Measurements from ENCODE around the gene CHL1.
A peak's percentile ranks its signal among the peaks of the same experiment; 100 is the strongest.

Gene CHL1

DNA sequence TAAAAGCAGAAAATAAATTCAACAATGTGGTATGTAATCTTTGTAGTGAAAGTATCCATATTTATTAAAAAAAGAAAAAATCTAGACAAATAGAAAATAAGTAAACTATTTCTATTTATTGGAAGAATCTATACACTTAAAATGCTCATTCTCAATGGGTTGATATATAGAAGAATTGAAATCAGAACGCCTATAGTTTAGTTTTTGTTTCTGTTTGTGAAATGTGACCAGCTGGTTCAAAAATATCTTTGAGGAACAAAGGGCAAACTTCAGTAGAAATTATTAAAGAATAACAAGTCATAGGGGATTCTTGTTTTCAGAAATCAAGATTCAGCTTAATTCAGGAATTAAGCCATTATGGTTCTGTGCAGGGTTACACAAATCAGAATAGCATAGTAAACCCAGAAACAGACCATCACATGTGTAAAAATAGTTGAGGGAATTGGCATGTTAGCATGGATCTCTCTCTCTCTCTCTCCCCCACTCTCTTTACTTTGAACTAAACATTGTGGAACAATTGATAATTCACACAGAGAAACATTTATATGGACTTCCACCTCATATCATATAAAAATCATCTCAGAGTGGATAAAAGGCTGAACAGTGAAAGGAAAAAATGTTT, 134.0 kb downstream of the CHL1 start:
- Mint-ChIP-seq H3K27ac (peak overlapping the region; percentile 6), H3K36me3 (no peaks in the 10 kb centered on the region), H3K27me3 (no peaks in the 10 kb centered on the region), H3K9me3 (no peaks in the 10 kb centered on the region), H3K4me3 (peak overlapping the region; percentile 27), H3K4me1 (peaks cover 13% of the 10 kb centered on the region)
- no peak for ATAC-seq

DNA sequence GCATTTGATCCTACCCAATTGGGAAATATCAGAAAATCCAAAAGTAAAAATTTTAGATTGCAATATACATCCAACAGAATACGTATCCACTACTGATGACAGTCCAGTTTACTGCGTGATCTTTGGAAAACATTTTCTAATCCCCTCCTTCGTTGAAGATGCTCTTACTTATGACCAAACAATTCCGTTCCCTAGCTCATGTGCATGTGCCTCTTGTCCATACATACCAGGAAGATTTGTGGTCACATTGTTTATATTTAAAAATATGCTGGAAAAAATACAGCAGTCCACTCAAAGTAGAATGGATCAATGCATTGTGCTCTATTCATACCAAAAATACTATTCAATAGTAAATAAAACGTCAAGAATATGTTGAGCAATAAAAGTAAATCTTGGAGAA, 135.3 kb downstream of the CHL1 start:
- ATAC-seq = no peak
- Mint-ChIP-seq H3K27ac (no peak overlapping the region), H3K36me3 (no peaks in the 10 kb centered on the region), H3K4me1 (peaks cover 13% of the 10 kb centered on the region), H3K9me3 (no peaks in the 10 kb centered on the region), H3K27me3 (no peaks in the 10 kb centered on the region), H3K4me3 (no peak overlapping the region)

DNA sequence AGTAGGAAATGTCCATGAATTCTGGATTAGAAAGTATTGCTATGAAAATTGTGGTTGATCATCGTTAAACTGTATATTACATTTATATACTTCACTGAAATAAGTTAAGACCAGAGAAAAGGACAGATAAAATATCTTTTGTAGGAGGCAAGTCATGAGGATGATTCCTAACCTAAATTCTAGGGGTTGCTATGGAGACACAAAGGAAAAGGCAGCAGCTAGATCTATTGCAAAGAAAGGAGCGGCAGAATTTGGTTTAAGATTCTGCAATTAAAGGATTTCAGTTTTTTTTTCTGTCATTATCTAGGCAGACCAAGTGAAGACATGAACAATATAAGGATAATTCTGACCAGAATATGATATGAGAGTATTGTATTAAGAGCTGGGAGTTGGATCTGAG, 136.1 kb downstream of the CHL1 start:
- no peaks in the 10 kb centered on the region for H3K9me3 Mint-ChIP-seq
- ATAC-seq = no peak
- no peaks in the 10 kb centered on the region for H3K27me3 Mint-ChIP-seq
- H3K27ac Mint-ChIP-seq = no peak overlapping the region
- peaks cover 13% of the 10 kb centered on the region for H3K4me1 Mint-ChIP-seq
- H3K4me3 Mint-ChIP-seq = no peak overlapping the region
- H3K36me3 Mint-ChIP-seq = no peaks in the 10 kb centered on the region

DNA sequence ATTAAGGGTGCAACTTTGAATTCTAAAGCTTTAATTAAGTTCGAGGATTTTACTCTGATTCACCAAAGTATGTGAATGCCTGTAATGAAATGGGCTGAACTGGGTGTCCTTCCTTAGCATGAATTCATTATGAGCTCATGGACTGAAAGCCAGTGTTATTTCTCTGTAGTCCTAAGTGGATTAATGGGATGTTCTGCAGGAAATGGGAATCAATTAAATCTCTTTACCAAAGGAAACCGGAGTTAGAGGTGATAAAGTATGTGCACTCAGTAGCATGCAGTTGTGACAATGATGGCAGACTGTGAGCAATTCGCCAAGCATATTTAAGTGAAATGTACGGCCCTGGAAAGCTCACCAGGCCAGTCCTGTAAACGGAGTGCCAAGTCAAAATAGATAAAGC, 138.7 kb downstream of the CHL1 start:
- Mint-ChIP-seq H3K27ac (no peak overlapping the region), H3K9me3 (no peaks in the 10 kb centered on the region), H3K36me3 (no peaks in the 10 kb centered on the region), H3K27me3 (no peaks in the 10 kb centered on the region), H3K4me1 (peaks cover 9% of the 10 kb centered on the region), H3K4me3 (no peak overlapping the region)
- ATAC-seq = no peak

DNA sequence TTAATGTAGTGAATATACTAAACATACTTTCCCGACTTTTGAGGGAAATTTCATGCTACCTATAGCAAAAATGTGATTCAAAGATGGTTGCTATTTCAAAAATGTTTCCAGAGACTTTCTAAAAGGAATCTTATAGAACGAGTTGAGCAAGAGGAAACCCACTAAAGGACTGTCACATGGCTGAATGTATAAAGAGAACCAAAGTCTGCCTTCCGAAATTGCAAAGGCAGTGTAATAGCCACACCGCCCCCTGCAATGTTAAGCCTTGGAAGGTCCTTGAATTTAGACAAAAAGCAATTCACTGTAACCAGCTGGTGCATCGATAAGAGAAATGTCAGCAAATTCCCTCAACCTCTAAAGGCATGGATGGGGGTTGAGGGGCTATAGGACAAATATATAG, 142.8 kb downstream of the CHL1 start:
- no peak for ATAC-seq

GRCh38 chr3:341998-342397, 145.4 kb downstream of the CHL1 start:
- no peak for ATAC-seq
- no peaks in the 10 kb centered on the region for H3K4me1 Mint-ChIP-seq
- H3K27ac Mint-ChIP-seq = no peak overlapping the region
- H3K36me3 Mint-ChIP-seq = no peaks in the 10 kb centered on the region
- no peaks in the 10 kb centered on the region for H3K27me3 Mint-ChIP-seq
- H3K4me3 Mint-ChIP-seq = no peak overlapping the region
- no peaks in the 10 kb centered on the region for H3K9me3 Mint-ChIP-seq

More for the DNA sequence above, 142.8 kb downstream of the CHL1 start:
- H3K27me3 Mint-ChIP-seq = no peaks in the 10 kb centered on the region
- H3K36me3 Mint-ChIP-seq = no peaks in the 10 kb centered on the region
- no peaks in the 10 kb centered on the region for H3K9me3 Mint-ChIP-seq
- H3K4me1 Mint-ChIP-seq = no peaks in the 10 kb centered on the region
- no peak overlapping the region for H3K4me3 Mint-ChIP-seq
- H3K27ac Mint-ChIP-seq = no peak overlapping the region

DNA sequence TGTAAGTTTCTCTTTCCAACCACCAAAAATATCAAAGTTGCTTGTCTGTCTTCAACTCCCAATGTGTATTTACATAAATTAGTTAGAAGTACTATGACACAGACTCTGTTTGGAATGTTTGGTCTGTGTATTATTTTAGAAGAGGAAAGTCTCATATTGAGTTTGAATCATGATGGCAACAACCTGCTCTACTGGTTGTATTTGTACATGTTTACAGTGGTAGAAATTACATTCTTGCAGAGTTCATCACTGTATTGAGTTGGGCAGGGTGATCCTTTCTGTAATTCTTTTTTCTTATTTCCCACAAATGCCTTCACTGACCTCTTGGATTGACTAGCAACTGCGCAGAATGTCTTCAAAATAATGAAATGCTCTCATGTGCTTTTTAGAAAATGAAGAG, 149.6 kb downstream of the CHL1 start:
- no peaks in the 10 kb centered on the region for H3K27me3 Mint-ChIP-seq
- no peaks in the 10 kb centered on the region for H3K4me1 Mint-ChIP-seq
- H3K9me3 Mint-ChIP-seq = no peaks in the 10 kb centered on the region
- no peak for ATAC-seq
- H3K4me3 Mint-ChIP-seq = no peak overlapping the region
- no peak overlapping the region for H3K27ac Mint-ChIP-seq
- H3K36me3 Mint-ChIP-seq = no peaks in the 10 kb centered on the region

DNA sequence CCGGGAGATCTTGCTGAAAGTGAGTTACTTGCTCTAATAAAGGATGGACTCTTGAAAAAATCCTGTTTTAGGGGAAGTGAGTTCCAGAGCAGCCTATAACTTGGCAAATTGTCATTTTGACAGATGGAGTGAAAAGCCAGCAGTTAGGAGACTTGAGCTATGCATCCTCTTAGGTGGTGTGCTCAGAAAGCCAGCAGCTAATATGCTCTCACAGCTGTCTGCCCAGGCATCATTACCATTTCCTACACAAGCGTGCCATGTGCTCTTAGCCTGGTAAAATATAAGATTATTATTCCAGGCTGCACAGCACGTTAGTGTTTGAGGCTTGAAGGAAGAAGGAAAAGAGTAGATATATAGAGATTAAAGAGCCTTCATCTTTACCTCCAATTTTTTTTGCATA, 151.0 kb downstream of the CHL1 start:
- H3K36me3 Mint-ChIP-seq = no peaks in the 10 kb centered on the region
- H3K27me3 Mint-ChIP-seq = no peaks in the 10 kb centered on the region
- H3K4me3 Mint-ChIP-seq = no peak overlapping the region
- H3K9me3 Mint-ChIP-seq = no peaks in the 10 kb centered on the region
- H3K4me1 Mint-ChIP-seq = no peaks in the 10 kb centered on the region
- ATAC-seq = no peak
- H3K27ac Mint-ChIP-seq = no peak overlapping the region

- Mint-ChIP-seq H3K27me3 (no peaks in the 10 kb centered on the region), H3K36me3 (no peaks in the 10 kb centered on the region), H3K27ac (peak overlapping the region; percentile 71), H3K4me3 (no peak overlapping the region), H3K4me1 (peaks cover 8% of the 10 kb centered on the region), H3K9me3 (no peaks in the 10 kb centered on the region)
- no peak for ATAC-seq
Measured at GRCh38 chr3:350871-351371, 154.4 kb downstream of the CHL1 start.

DNA sequence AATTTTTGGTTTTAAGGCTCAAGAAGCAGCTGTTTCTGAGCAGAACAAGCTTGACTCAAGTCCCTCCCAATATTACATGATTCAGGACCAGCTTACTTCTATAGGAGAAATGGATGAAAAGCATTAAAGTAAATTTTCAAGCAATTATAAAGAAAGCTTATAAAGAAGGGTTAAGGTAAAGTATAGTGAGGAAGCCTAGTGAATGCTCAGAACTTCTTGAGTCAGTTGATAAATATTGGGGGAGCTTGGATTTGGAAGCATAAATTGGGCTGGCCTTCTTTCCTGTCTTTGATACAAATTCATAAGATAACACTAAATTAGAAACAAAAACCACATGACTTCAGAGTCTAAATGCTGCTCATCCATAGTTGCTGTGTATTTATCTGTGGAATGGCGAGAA, 156.0 kb downstream of the CHL1 start:
- Mint-ChIP-seq H3K4me1 (peaks cover 8% of the 10 kb centered on the region), H3K36me3 (no peaks in the 10 kb centered on the region), H3K27ac (no peak overlapping the region), H3K27me3 (no peaks in the 10 kb centered on the region), H3K4me3 (no peak overlapping the region), H3K9me3 (no peaks in the 10 kb centered on the region)
- ATAC-seq = no peak

DNA sequence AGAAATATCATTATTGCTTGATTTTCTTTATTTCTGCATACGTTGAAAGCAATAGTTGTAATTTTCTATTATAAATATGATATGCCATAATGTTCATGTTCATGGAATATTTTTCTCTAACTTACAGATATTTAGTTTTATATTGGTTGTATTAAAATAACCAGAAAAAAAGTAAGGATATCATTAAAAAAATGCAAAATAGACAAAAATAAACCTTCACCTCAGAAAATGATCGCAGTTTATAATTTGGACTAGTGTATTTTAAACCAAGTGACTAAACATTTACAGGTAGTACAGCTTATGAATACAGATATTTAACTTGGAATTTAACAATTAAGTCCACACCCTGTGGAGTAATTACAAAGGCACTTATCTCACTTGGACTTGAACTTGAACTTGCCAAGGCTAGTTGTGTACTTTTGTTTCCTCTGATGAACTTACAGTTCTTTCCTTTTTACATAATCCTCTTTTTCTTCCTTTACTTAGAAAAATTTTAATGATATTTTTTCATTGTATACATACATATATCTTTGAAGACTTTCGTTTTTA, 156.7 kb downstream of the CHL1 start:
- ATAC-seq = no peak
- Mint-ChIP-seq H3K4me1 (peaks cover 8% of the 10 kb centered on the region), H3K36me3 (no peaks in the 10 kb centered on the region), H3K9me3 (no peaks in the 10 kb centered on the region), H3K4me3 (no peak overlapping the region), H3K27me3 (no peaks in the 10 kb centered on the region), H3K27ac (no peak overlapping the region)

- peaks cover 13% of the 10 kb centered on the region for H3K4me1 Mint-ChIP-seq
- H3K36me3 Mint-ChIP-seq = no peaks in the 10 kb centered on the region
- no peaks in the 10 kb centered on the region for H3K9me3 Mint-ChIP-seq
- ATAC-seq = peak; percentile 51
- no peaks in the 10 kb centered on the region for H3K27me3 Mint-ChIP-seq
- H3K4me3 Mint-ChIP-seq = no peak overlapping the region
- peak overlapping the region; percentile 7 for H3K27ac Mint-ChIP-seq
Measured at GRCh38 chr3:354432-354831, 157.9 kb downstream of the CHL1 start.

GRCh38 chr3:355622-356021, 159.1 kb downstream of the CHL1 start:
- no peaks in the 10 kb centered on the region for H3K9me3 Mint-ChIP-seq
- H3K4me1 Mint-ChIP-seq = peaks cover 15% of the 10 kb centered on the region
- no peak for ATAC-seq
- H3K36me3 Mint-ChIP-seq = no peaks in the 10 kb centered on the region
- H3K27ac Mint-ChIP-seq = no peak overlapping the region
- no peak overlapping the region for H3K4me3 Mint-ChIP-seq
- no peaks in the 10 kb centered on the region for H3K27me3 Mint-ChIP-seq

DNA sequence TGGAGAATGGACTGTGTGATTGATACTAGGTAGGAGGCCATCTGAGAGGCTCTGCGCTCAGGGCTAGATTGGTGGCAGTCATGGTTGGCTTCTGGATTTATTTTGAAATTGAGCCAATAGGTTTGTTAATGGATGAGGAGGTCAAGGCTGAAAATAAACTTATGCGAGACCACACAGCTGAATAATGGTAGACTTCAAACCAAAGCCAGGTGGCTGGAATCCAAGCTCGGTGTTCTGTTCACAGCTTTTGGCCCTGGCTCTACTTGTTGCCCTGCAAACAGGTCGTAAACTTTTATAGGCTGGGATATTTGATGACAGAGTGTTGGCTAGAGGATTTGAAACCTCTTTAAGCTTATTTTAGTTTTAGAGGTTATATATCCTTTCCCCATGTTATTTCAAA, 160.4 kb downstream of the CHL1 start:
- H3K4me3 Mint-ChIP-seq = no peak overlapping the region

GRCh38 chr3:359672-360071, 163.1 kb downstream of the CHL1 start:
- peak; percentile 92 for ATAC-seq
- Mint-ChIP-seq H3K4me1 (peaks cover 8% of the 10 kb centered on the region), H3K9me3 (no peaks in the 10 kb centered on the region), H3K4me3 (no peak overlapping the region), H3K36me3 (no peaks in the 10 kb centered on the region), H3K27me3 (no peaks in the 10 kb centered on the region), H3K27ac (peak overlapping the region; percentile 2)

More for the DNA sequence above, 160.4 kb downstream of the CHL1 start:
- ATAC-seq = no peak
- no peak overlapping the region for H3K27ac Mint-ChIP-seq
- no peaks in the 10 kb centered on the region for H3K27me3 Mint-ChIP-seq
- H3K4me1 Mint-ChIP-seq = peaks cover 15% of the 10 kb centered on the region
- no peaks in the 10 kb centered on the region for H3K9me3 Mint-ChIP-seq
- H3K36me3 Mint-ChIP-seq = no peaks in the 10 kb centered on the region

DNA sequence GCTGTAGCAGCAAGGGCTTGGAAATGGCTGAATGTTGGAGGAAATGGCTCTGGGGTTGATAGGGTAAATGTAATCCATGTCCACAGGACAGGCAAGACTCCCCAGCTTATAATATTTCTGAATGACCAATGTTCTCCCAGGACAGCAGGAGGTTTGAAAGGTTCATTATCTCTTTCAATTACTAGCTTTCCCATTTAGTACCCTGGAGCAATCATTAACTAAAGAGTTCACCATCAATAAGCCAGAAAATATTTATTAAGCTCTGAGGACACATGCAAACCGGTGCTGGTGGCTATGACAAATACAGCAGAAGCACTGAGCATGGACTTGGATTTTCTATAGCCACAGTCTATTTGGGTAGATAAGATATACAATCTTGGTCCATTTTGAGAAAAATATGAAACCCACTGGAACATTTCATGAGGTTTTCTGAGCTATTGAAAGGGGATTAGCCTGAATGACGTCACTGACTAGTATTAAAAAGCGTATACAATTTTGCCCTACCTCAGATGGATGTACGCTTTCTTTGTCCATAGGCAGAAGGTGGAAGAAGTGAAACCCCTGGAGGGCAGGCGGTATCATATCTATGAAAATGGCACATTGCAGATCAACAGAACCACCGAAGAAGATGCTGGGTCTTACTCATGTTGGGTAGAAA, 166.2 kb downstream of the CHL1 start:
- Mint-ChIP-seq H3K4me1 (peaks cover 7% of the 10 kb centered on the region), H3K27ac (no peak overlapping the region), H3K4me3 (no peak overlapping the region), H3K27me3 (no peaks in the 10 kb centered on the region), H3K36me3 (peaks cover 10% of the 10 kb centered on the region), H3K9me3 (peaks cover 3% of the 10 kb centered on the region)
- no peak for ATAC-seq

Measured in stimulated activated memory B cell treated with anti-CD40 and anti-IgM and Interleukin-4, amounts not matched to agents 10 μg/mL and 1 μg/mL and 100 μg/mL, for 72 hours (primary cell).